Mesenchymal stem cell (in vitro differentiated cells and primary cell): ENCODE measurements around the gene SLC4A2.

ENCODE experiments used
- DNase-seq: peaks from one replicate; pipeline ENCODE4 v3.0.0-alpha.2; 2013
- H2AFZ ChIP-seq: one replicate; pipeline ENCODE4 v1.6.1; 2013; ENCODE audit warnings: low read depth, mild to moderate bottlenecking, control low read depth, inconsistent platforms, low read length, moderate library complexity
- H2AK5ac ChIP-seq: 2 replicates; pipeline ENCODE4 v1.6.1; 2013; ENCODE audit warnings: low read length, moderate library complexity, mild to moderate bottlenecking, inconsistent platforms; ENCODE audit not compliant: severe bottlenecking
- H2BK120ac ChIP-seq: one replicate; pipeline ENCODE4 v1.6.1; 2013; ENCODE audit warnings: low read depth, mild to moderate bottlenecking, inconsistent platforms, low read length, moderate library complexity
- H2BK12ac ChIP-seq, 2 experiments: one replicate each; pipeline ENCODE4 v1.6.1; 2013; ENCODE audit warnings: inconsistent platforms in 2 of 2, low read length in 2 of 2, mild to moderate bottlenecking in 2 of 2, moderate library complexity in 2 of 2, control low read depth in 1 of 2
- H2BK15ac ChIP-seq: one replicate; pipeline ENCODE4 v1.6.1; 2013; ENCODE audit warnings: mild to moderate bottlenecking, low read depth, inconsistent platforms; ENCODE audit not compliant: poor library complexity, severe bottlenecking
- H2BK5ac ChIP-seq: 2 replicates; pipeline ENCODE4 v1.6.1; 2013; ENCODE audit warnings: low read depth, mild to moderate bottlenecking, low read length, control low read depth, inconsistent platforms; ENCODE audit not compliant: poor library complexity, severe bottlenecking
- H3K14ac ChIP-seq, 2 experiments: one replicate each; pipeline ENCODE4 v1.6.1; 2013; ENCODE audit warnings: inconsistent platforms in 2 of 2, low read length in 2 of 2, control low read depth in 1 of 2, mild to moderate bottlenecking in 1 of 2, moderate library complexity in 1 of 2
- H3K18ac ChIP-seq, 2 experiments: one replicate each; pipeline ENCODE4 v1.6.1; 2013; ENCODE audit warnings: inconsistent platforms in 2 of 2, low read length in 2 of 2, control low read depth in 1 of 2, low read depth in 1 of 2, mild to moderate bottlenecking in 1 of 2
- H3K23ac ChIP-seq, 2 experiments: one replicate each; pipeline ENCODE4 v1.6.1; 2013; ENCODE audit warnings: inconsistent platforms in 2 of 2, low read length in 2 of 2, mild to moderate bottlenecking in 2 of 2, moderate library complexity in 2 of 2, control low read depth in 1 of 2
- H3K27ac ChIP-seq: 2 replicates; pipeline ENCODE4 v1.5.1; 2013; ENCODE audit warnings: mild to moderate bottlenecking, moderate library complexity, low read length, control low read depth, inconsistent platforms; ENCODE audit not compliant: poor library complexity, severe bottlenecking
- H3K27me3 ChIP-seq, 2 experiments: 2 replicates each; pipeline versions ENCODE4 v1.6.1 to v1.7.0; 2013; ENCODE audit warnings: low read length in 2 of 2, mild to moderate bottlenecking in 2 of 2, moderate library complexity in 2 of 2, control low read depth in 1 of 2, inconsistent platforms in 1 of 2; ENCODE audit not compliant: control insufficient read depth in 1 of 2, insufficient read depth in 1 of 2
- H3K36me3 ChIP-seq, 2 experiments: 2 replicates each; pipeline versions ENCODE4 v1.6.1 to v1.7.0; 2013; ENCODE audit warnings: low read length in 2 of 2, control low read depth in 1 of 2, inconsistent platforms in 1 of 2, low read depth in 1 of 2, mild to moderate bottlenecking in 1 of 2; ENCODE audit not compliant: insufficient read depth in 2 of 2, control insufficient read depth in 1 of 2
- H3K4ac ChIP-seq, 2 experiments: one replicate each; pipeline ENCODE4 v1.6.1; 2013; ENCODE audit warnings: inconsistent platforms in 2 of 2, low read length in 2 of 2, mild to moderate bottlenecking in 2 of 2, moderate library complexity in 2 of 2, control low read depth in 1 of 2, low read depth in 1 of 2
- H3K4me1 ChIP-seq: 2 replicates; pipeline ENCODE4 v1.6.1; 2013; ENCODE audit warnings: low read depth, low read length, control low read depth; ENCODE audit not compliant: control insufficient read depth, insufficient read depth
- H3K4me2 ChIP-seq: 2 replicates; pipeline ENCODE4 v1.6.1; 2013; ENCODE audit warnings: low read length, mild to moderate bottlenecking, inconsistent platforms; ENCODE audit not compliant: poor library complexity, severe bottlenecking
- H3K4me3 ChIP-seq, 2 experiments: 2 replicates each; pipeline versions ENCODE4 v1.5.1 to v1.7.0; 2013; ENCODE audit warnings: low read length in 2 of 2, mild to moderate bottlenecking in 2 of 2, control low read depth in 1 of 2, low read depth in 1 of 2; ENCODE audit not compliant: insufficient read depth in 1 of 2
- H3K79me1 ChIP-seq: replicated peaks from 2 replicates; pipeline ENCODE4 v1.6.1; 2013; ENCODE audit warnings: mild to moderate bottlenecking, control low read depth, low read length, inconsistent platforms; ENCODE audit not compliant: poor library complexity, severe bottlenecking
- H3K9ac ChIP-seq: 2 replicates; pipeline ENCODE4 v1.7.0; 2013; ENCODE audit warnings: mild to moderate bottlenecking, low read length, moderate library complexity
- H3K9me3 ChIP-seq: 2 replicates; pipeline ENCODE4 v1.7.0; 2013; ENCODE audit warnings: mild to moderate bottlenecking, low read length; ENCODE audit not compliant: control insufficient read depth
- H4K8ac ChIP-seq: one replicate; pipeline ENCODE4 v1.6.1; 2013; ENCODE audit warnings: inconsistent platforms, mild to moderate bottlenecking, low read length, moderate library complexity
- H4K91ac ChIP-seq: one replicate; pipeline ENCODE4 v1.6.1; 2013; ENCODE audit warnings: mild to moderate bottlenecking, low read length, inconsistent platforms
- WGBS: methylation state at CpG from one replicate; pipeline ENCODE4 v1.1.7; 2013; ENCODE audit warnings: mixed read lengths; 5-methylcytosine and 5-hydroxymethylcytosine counted together

The SLC4A2 gene

DNA sequence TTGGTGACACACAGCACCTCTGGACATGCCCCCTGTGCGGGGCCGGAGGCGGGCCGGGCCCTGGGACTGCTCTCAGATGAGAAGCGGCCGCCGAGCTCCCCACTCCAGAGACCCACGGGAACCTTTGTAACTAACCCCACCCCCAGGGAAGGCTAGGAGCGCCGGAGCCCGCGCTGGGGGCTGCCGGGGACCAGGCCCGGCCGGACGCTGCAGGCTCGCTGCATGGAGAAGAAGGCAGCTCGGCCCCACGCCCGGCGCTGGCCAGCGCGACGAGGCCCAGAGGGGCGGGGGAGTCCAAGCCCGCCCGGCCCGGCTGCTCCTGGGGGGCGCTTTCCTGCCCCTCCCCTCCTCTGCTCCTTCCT is 63.4 kb downstream of the SLC4A2 start:
- no peak overlapping the region for H3K18ac ChIP-seq
- H4K91ac ChIP-seq: no peak overlapping the region
- no peak overlapping the region for H3K4ac ChIP-seq
- no peak overlapping the region for H2BK15ac ChIP-seq
- H4K8ac ChIP-seq: no peak overlapping the region
- peaks cover 75 to 85% of the 10 kb centered on the region in 2 experiments for H3K36me3 ChIP-seq
- no peak overlapping the region for H3K27ac ChIP-seq
- no peak overlapping the region for H2BK5ac ChIP-seq
- H3K27me3 ChIP-seq: no peaks in the 10 kb centered on the region
- H3K9me3 ChIP-seq: no peaks in the 10 kb centered on the region
- H2AFZ ChIP-seq: no peak overlapping the region
- no peak overlapping the region for H3K4me3 ChIP-seq
- no peak overlapping the region for H3K23ac ChIP-seq
- H3K9ac ChIP-seq: no peak overlapping the region
- no peak overlapping the region for H2AK5ac ChIP-seq
- no peak overlapping the region for H2BK120ac ChIP-seq
- H3K79me1 ChIP-seq: peaks cover 49% of the 10 kb centered on the region
- H3K4me1 ChIP-seq: peaks cover 25% of the 10 kb centered on the region
- DNase-seq: no peak
- 90% methylated on average over 28 of the region's 29 CpGs for WGBS
- H2BK12ac ChIP-seq: no peak overlapping the region
- no peak overlapping the region for H3K14ac ChIP-seq
- H3K4me2 ChIP-seq: no peak overlapping the region

DNA sequence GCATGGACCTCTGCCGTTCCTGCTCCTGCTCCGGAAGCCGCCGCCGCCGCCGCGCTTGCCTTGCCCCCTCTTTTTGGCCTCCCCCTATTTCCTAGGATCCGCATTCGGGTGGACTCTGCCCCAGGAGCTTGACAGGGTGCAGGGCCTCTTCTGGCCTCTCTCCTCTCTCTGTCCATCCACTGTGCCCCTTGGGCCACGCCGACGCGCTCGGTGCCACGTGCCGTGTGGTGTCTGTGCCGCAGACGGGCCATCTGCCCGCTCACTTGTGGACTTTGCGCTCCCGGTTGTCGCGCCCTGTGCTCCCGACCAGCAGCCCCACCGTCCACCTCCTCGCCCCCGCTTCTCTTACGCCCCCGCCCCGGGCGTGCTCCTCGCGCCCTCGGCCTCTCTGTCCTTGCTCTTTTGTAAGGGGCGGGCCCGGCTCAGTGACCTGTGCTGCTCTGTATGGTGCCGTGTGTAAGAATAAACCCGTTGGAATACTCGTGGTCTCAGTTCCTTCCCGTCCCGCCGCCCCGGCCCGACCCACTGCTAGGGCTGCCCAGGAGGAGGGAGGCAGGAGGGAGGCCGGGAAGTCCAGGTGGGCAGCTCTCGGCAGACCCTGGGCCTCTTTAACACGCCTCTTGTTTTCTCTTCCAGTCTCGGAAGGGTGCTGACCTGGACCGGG is 63.9 kb downstream of the SLC4A2 start:
- DNase-seq: no peak
- H3K14ac ChIP-seq: no peak overlapping the region

DNA sequence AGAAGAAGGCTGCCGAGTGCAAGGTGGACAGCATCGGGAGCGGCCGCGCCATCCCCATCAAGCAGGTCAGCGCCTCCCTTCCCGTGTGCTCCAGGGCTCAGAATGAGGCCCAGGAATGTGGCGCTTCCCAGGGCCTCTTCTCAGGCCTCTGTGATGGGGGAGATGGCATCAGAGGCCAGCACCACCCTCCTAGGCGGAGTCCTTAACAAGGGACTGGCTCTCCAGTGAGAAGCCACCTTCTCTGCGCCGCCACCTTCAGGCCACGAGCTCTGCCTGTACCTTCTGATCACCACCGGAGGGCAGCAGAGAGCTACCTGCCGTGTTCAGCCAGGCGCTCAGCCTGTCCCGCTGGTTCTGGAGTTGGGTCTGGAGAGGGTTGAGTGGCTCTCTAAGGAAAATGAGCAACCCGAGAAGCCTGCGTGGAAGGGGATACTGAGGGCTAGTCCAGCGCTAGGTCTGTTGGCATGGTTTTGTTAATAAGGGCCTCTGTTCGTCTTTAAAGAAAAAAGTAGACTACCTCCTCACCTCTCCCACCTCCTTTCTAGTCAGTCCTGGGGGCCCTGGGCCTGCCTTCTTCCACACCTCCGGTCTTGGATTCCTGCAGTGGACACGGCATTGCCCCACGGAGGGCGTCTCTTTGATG is 64.6 kb downstream of the SLC4A2 start:
- Histone ChIP-seq H2BK120ac (no peak overlapping the region), H3K4me3 (no peak overlapping the region), H3K23ac (no peak overlapping the region), H2AFZ (no peak overlapping the region), H2BK5ac (no peak overlapping the region), H3K4me1 (peaks cover 24% of the 10 kb centered on the region), H3K9ac (no peak overlapping the region), H3K4me2 (no peak overlapping the region), H4K91ac (no peak overlapping the region), H3K79me1 (peaks cover 49% of the 10 kb centered on the region), H2BK12ac (no peak overlapping the region), H3K36me3 (peaks cover 75 to 85% of the 10 kb centered on the region in 2 experiments), H3K14ac (no peak overlapping the region), H4K8ac (no peak overlapping the region), H3K9me3 (no peaks in the 10 kb centered on the region), H3K27ac (no peak overlapping the region), H3K4ac (no peak overlapping the region), H3K27me3 (no peaks in the 10 kb centered on the region), H3K18ac (no peak overlapping the region), H2AK5ac (no peak overlapping the region), H2BK15ac (no peak overlapping the region)
- peak; percentile 81 for DNase-seq
- WGBS: 41% methylated on average over 23 of the region's 24 CpGs

More for the DNA sequence above, 63.9 kb downstream of the SLC4A2 start:
- Histone ChIP-seq H2BK120ac (no peak overlapping the region), H3K23ac (no peak overlapping the region), H2AK5ac (no peak overlapping the region), H3K27me3 (no peaks in the 10 kb centered on the region), H2BK5ac (no peak overlapping the region), H3K4ac (no peak overlapping the region), H2BK15ac (no peak overlapping the region), H3K4me1 (peaks cover 25% of the 10 kb centered on the region), H3K9ac (no peak overlapping the region), H3K27ac (no peak overlapping the region), H2BK12ac (no peak overlapping the region), H3K36me3 (peaks cover 75 to 85% of the 10 kb centered on the region in 2 experiments), H2AFZ (no peak overlapping the region), H3K18ac (no peak overlapping the region), H4K8ac (no peak overlapping the region), H4K91ac (peak overlapping the region; percentile 14), H3K4me3 (no peak overlapping the region), H3K79me1 (peaks cover 49% of the 10 kb centered on the region), H3K9me3 (no peaks in the 10 kb centered on the region), H3K4me2 (no peak overlapping the region)
- 94% methylated on average over 50 of the region's 50 CpGs for WGBS

DNA sequence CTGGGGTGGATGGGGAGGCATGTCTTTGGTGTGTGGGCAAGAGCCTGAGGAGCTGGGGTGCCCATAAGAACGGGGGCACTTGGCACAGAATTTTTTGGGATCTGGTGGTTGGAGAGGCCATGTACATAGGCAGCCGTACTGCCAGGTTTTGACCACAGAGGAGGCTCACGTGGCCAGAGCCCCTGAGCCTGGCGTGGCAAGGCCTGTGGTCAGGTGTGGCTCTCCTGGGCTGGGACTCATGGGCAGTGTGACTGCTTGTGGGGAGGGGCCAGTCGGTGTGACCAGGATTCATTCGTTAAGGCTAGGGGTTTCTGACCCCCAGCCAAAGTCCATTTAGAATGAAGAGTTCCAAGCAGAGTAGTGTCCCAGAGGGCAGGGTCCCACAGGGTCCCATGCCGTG is 65.1 kb downstream of the SLC4A2 start:
- H3K4me3 ChIP-seq: no peak overlapping the region
- H3K23ac ChIP-seq: no peak overlapping the region
- H3K18ac ChIP-seq: peak overlapping the region in 1 of 2 experiments; percentile 14
- H3K27ac ChIP-seq: no peak overlapping the region
- no peak overlapping the region for H2BK5ac ChIP-seq
- no peak overlapping the region for H2BK120ac ChIP-seq
- peaks cover 74 to 85% of the 10 kb centered on the region in 2 experiments for H3K36me3 ChIP-seq
- H3K79me1 ChIP-seq: peaks cover 49% of the 10 kb centered on the region
- no peak overlapping the region for H2AFZ ChIP-seq
- no peak overlapping the region for H2BK12ac ChIP-seq
- H3K9me3 ChIP-seq: no peaks in the 10 kb centered on the region
- no peaks in the 10 kb centered on the region for H3K27me3 ChIP-seq
- H3K4me2 ChIP-seq: no peak overlapping the region
- no peak overlapping the region for H4K91ac ChIP-seq
- H3K4me1 ChIP-seq: peaks cover 24% of the 10 kb centered on the region
- no peak overlapping the region for H3K4ac ChIP-seq
- peak overlapping the region; percentile 7 for H4K8ac ChIP-seq
- H2AK5ac ChIP-seq: no peak overlapping the region
- DNase-seq: no peak
- H3K9ac ChIP-seq: no peak overlapping the region
- no peak overlapping the region for H2BK15ac ChIP-seq
- 90% methylated on average over 7 of the region's 7 CpGs for WGBS
- no peak overlapping the region for H3K14ac ChIP-seq
